Karpas-422 (cell line): ENCODE measurements around the gene TIFAB. TPM values are rescaled to one million over a fixed set of nuclear protein-coding genes. Genes with fewer than 3 reads are reported as not detected.

ENCODE experiments used
- DNase-seq: peaks from one replicate; pipeline ENCODE4 v3.0.0-alpha.2; 2015
- H2AFZ ChIP-seq: fragments of 200-600 bp; sonication (generic); 2 replicates; pipeline ENCODE4 v1.6.1; 2014; ENCODE audit warnings: antibody characterized with exemption, low read length, mixed read lengths
- H3K27ac ChIP-seq: fragments of 200-600 bp; sonication (generic); 2 replicates; pipeline ENCODE4 v1.5.1; 2014; ENCODE audit warnings: mild to moderate bottlenecking, low read length, moderate library complexity
- H3K27me3 ChIP-seq: fragments of 200-600 bp; sonication (generic); 2 replicates; pipeline ENCODE4 v1.6.1; 2014; ENCODE audit warnings: low read length, mixed read lengths
- H3K36me3 ChIP-seq: fragments of 200-600 bp; sonication (generic); 2 replicates; pipeline ENCODE4 v1.6.1; 2014; ENCODE audit warnings: low read length, mixed read lengths; ENCODE audit not compliant: insufficient read depth
- H3K4me1 ChIP-seq: fragments of 200-600 bp; sonication (generic); 2 replicates; pipeline ENCODE4 v1.6.1; 2014; ENCODE audit warnings: mild to moderate bottlenecking, low read length, mixed read lengths
- H3K4me2 ChIP-seq: fragments of 200-600 bp; sonication (generic); 2 replicates; pipeline ENCODE4 v1.6.1; 2014; ENCODE audit warnings: low read length, low read depth, mild to moderate bottlenecking; ENCODE audit not compliant: poor library complexity, severe bottlenecking
- H3K4me3 ChIP-seq: fragments of 200-600 bp; sonication (generic); 2 replicates; pipeline ENCODE4 v1.5.1; 2014; ENCODE audit warnings: mild to moderate bottlenecking, antibody characterized with exemption, low read length, mixed read lengths
- H3K79me2 ChIP-seq: fragments of 200-600 bp; sonication (generic); 2 replicates; pipeline ENCODE4 v1.6.1; 2014; ENCODE audit warnings: mild to moderate bottlenecking, low read length, mixed read lengths
- H3K9ac ChIP-seq: fragments of 200-600 bp; sonication (generic); 2 replicates; pipeline ENCODE4 v1.6.0; 2014; ENCODE audit warnings: low read length
- H3K9me2 ChIP-seq: fragments of 200-600 bp; sonication (generic), shearing (Covaris generic); replicated peaks from 2 replicates; pipeline ENCODE4 v1.6.0; 2014; ENCODE audit warnings: mild to moderate bottlenecking, low read length, moderate library complexity; ENCODE audit not compliant: insufficient read depth
- H3K9me3 ChIP-seq: fragments of 300-700, 200-600 bp; sonication (generic); 2 replicates; pipeline ENCODE4 v1.6.1; 2014; ENCODE audit warnings: low read length, mixed read lengths
- H4K20me1 ChIP-seq: fragments of 200-600 bp; sonication (generic); 2 replicates; pipeline ENCODE4 v1.6.1; 2014; ENCODE audit warnings: mild to moderate bottlenecking, antibody characterized with exemption, low read length, low read depth; ENCODE audit not compliant: insufficient read depth
- total RNA-seq: library from RNA; depleted of rRNA; stranded (reverse); fragments of >200 nt; shearing (Covaris generic); gene quantifications from 2 replicates; pipeline ENCODE4 v1.2.3, GENCODE V29; 2014; ENCODE audit warnings: low replicate concordance

TIFAB gene
- total RNA-seq, 1 experiment from 2014 or later: not detected

DNA sequence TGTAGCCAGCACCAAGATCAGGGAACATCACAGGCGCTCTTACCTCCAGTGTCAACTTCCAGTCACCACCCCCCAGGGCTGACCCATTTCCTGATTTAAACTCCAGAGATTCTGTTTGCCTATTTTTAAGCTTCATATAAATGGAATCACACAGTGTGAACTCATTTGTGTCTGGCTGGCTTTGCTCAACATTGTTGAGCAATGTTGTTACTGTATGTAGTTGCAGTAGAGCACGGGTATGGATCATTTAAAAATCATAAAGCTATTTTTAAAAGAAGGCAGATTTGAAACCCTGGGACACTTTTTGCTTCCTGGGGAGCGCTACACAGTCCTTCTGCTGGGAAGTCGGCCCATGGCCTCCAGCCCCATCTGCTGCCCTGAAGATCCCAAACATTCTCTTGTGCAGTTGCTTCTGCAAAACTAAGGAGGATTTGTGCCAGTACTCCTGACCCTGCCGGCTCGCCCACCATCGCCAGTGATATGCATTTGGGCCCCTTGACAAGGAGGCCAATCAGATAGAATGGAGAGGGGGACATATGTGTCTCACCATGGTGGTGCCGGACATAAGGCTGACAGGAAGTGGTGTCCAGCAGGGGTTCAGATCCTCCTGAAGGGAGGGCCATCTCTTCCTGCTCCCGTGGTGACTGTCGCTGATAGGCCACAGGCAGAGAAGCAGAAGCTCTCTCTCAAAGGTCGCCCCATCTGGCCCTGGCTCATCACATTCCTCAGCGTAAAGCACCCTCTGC, 18.3 kb downstream of the TIFAB start:
- H3K79me2 ChIP-seq: no peaks in the 10 kb centered on the region
- no peaks in the 10 kb centered on the region; the same call in 1 of the 2 replicates for H3K4me1 ChIP-seq
- H3K9me3 ChIP-seq: no peaks in the 10 kb centered on the region; the same call in 1 of the 2 replicates
- no peak overlapping the region for H3K9ac ChIP-seq
- H3K9me2 ChIP-seq: no peaks in the 10 kb centered on the region
- H3K4me2 ChIP-seq: no peak overlapping the region
- no peaks in the 10 kb centered on the region for H4K20me1 ChIP-seq
- H3K27ac ChIP-seq: no peak overlapping the region
- no peaks in the 10 kb centered on the region for H3K36me3 ChIP-seq
- H3K27me3 ChIP-seq: no peaks in the 10 kb centered on the region
- H2AFZ ChIP-seq: no peak overlapping the region
- no peak for DNase-seq
- no peak overlapping the region for H3K4me3 ChIP-seq

DNA sequence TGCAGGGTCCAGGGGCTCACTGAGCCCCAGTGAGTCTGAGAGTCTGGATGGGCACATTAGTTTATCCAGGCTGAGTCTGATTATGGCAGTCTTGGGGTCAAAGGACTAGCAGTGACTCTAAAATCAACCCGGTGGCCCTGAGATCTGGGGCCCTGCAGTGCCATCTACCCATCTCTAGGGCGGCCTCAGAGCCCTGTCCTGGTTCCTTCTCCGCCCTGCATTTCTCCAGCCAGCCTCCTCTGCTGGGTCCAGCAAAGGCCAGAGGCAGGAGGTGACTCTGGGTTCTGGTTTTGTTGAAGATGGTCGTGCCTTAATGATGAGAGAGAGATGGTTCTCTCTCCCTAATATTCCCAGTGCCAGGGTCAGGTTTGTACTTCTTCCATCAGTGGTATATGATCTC, 20.0 kb downstream of the TIFAB start:
- no peak for DNase-seq
- Histone ChIP-seq H3K9me3 (peaks cover 3% of the 10 kb centered on the region; the same call in 1 of the 2 replicates), H3K9me2 (no peaks in the 10 kb centered on the region), H2AFZ (no peak overlapping the region), H3K36me3 (no peaks in the 10 kb centered on the region), H3K79me2 (no peaks in the 10 kb centered on the region), H3K27me3 (no peaks in the 10 kb centered on the region), H3K4me1 (no peaks in the 10 kb centered on the region; the same call in 1 of the 2 replicates), H3K27ac (no peak overlapping the region), H4K20me1 (no peaks in the 10 kb centered on the region), H3K4me2 (no peak overlapping the region), H3K4me3 (no peak overlapping the region), H3K9ac (no peak overlapping the region)

- Histone ChIP-seq H3K79me2 (no peaks in the 10 kb centered on the region), H4K20me1 (no peaks in the 10 kb centered on the region), H3K27ac (no peak overlapping the region), H3K27me3 (no peaks in the 10 kb centered on the region), H3K4me1 (no peaks in the 10 kb centered on the region), H3K4me2 (no peak overlapping the region), H3K9me2 (no peaks in the 10 kb centered on the region), H3K9me3 (peaks cover 3% of the 10 kb centered on the region; the same call in 1 of the 2 replicates), H3K36me3 (no peaks in the 10 kb centered on the region), H3K4me3 (no peak overlapping the region), H3K9ac (no peak overlapping the region), H2AFZ (no peak overlapping the region)
- DNase-seq: no peak
These were observed 22.1 kb downstream of the TIFAB start for GRCh38 chr5:135430135-135430437.

DNA sequence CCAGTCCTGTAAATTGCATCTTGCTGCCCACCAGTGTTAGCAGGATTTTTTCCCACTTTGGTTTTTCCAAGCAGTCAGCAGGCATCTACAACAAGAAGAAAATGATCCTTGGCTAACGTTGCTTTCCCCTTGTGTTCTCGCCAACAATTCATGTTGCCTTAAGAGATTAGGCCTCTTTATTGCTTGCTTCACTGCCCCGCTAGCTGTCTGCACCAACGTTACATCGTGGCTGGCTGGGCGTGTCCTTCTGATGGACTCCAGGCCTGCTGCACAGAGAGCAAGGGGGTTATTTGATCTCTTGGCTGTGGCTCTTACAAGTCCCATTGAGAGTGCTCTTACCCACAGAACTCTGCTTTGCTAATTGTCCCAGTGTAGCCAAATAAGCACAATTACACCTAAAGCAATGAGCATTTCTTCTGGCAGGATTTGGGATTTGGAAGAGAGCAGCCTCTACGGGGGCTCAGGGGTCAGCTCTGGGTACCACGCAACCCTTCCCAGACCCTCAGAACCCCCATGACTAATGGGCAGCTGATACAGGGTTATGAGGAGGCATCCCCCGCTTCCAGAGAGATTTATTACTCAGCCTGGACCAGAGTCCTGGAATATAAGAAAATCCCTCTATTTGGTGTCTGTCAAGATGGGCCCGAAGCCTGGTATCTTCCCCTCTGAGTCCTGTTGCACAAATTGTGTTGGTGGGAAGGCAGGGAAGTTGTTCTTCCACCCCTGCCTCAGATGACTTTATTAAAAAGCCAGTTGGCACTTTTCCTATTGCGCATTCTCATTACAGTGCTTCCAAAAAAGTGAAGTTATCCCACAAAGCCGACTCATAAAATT, 22.6 kb downstream of the TIFAB start:
- peaks cover 3% of the 10 kb centered on the region; the same call in 1 of the 2 replicates for H3K9me3 ChIP-seq
- no peaks in the 10 kb centered on the region for H3K79me2 ChIP-seq
- no peak overlapping the region for H2AFZ ChIP-seq

DNA sequence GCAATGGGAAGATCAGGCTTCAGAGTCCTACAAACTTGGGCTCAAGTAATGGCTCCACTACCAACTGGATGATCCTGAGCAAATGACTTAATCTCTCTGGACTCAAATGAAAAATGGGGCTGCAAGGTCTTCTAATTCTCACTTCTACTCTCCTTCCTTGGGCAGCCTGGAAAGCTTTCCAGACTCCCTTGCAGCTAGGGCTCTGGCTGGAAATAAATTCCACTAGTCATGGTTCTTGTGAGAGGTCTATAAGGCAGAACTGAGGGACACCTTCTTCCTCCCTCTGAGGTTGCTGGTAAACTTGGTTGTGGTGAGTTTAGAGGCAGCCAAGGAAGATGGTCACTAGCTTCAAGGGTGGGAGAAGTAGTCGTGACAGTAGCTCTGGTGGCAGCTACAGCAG, 23.6 kb downstream of the TIFAB start:
- H3K9ac ChIP-seq: no peak overlapping the region
- no peak overlapping the region for H3K4me3 ChIP-seq
- H3K4me2 ChIP-seq: no peak overlapping the region
- no peaks in the 10 kb centered on the region for H3K27me3 ChIP-seq
- H3K36me3 ChIP-seq: no peaks in the 10 kb centered on the region
- H3K9me3 ChIP-seq: peaks cover 3% of the 10 kb centered on the region; the same call in 1 of the 2 replicates
- H3K79me2 ChIP-seq: no peaks in the 10 kb centered on the region
- DNase-seq: no peak
- H3K27ac ChIP-seq: no peak overlapping the region
- no peaks in the 10 kb centered on the region for H4K20me1 ChIP-seq
- no peaks in the 10 kb centered on the region for H3K4me1 ChIP-seq
- no peak overlapping the region for H2AFZ ChIP-seq
- H3K9me2 ChIP-seq: no peaks in the 10 kb centered on the region

More for the DNA sequence above, 22.6 kb downstream of the TIFAB start:
- no peak overlapping the region for H3K4me2 ChIP-seq
- H3K9ac ChIP-seq: no peak overlapping the region
- no peak overlapping the region for H3K27ac ChIP-seq
- H3K4me1 ChIP-seq: no peaks in the 10 kb centered on the region
- no peak for DNase-seq
- no peaks in the 10 kb centered on the region for H3K36me3 ChIP-seq
- no peaks in the 10 kb centered on the region for H3K27me3 ChIP-seq
- no peaks in the 10 kb centered on the region for H3K9me2 ChIP-seq
- H4K20me1 ChIP-seq: no peaks in the 10 kb centered on the region
- H3K4me3 ChIP-seq: no peak overlapping the region

DNA sequence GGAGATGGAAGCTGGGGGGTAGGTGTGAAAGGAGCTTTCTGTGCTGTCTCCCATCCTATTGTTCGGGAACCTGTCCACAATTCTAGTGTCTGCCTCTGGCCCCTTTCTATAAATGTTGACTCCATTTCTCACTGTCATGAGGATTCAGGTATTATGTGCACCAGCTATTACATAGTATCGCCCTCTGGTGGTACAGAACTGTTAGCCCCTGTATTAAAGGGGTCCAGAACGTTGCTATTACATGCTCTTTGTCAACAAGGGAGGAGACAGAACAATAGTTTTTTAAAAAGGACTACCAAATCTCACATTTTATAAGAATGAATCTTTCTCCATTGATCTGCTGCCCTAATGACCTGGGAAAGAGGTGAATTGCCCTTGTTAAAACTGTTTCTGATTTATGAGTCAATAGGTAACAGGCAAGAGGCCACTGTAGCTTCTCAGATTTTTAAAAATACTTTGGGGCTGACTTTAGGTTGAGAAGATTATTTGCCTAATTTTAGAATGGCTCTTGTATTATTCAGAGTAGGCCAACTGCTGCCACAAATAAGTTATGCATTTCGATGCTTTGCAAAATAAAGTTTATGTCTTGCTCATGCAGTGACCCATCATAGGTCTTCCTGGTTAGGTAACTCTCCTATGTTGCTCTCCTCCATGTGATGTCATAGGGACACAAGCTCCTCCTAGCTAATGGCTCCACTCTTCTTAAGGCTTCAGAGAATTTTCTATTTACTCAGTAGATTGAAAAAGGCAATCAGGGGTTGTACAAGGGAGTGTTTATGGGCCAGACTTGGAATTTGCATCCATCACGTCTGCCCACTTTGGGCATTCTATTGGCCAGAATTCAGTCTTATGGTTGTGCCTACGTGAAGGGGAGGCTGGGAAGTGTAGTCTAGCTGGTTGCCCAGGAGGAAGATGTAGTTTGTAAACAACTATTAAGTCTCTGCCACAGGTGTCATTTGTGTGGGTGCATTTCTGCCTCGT, 25.8 kb downstream of the TIFAB start:
- DNase-seq: peak; percentile 82
- Histone ChIP-seq H4K20me1 (no peaks in the 10 kb centered on the region), H2AFZ (no peak overlapping the region), H3K4me2 (no peak overlapping the region), H3K4me3 (no peak overlapping the region), H3K36me3 (no peaks in the 10 kb centered on the region), H3K79me2 (no peaks in the 10 kb centered on the region), H3K27ac (no peak overlapping the region), H3K27me3 (no peaks in the 10 kb centered on the region), H3K4me1 (no peaks in the 10 kb centered on the region), H3K9me3 (peaks cover 3% of the 10 kb centered on the region; the same call in 1 of the 2 replicates), H3K9me2 (no peaks in the 10 kb centered on the region), H3K9ac (no peak overlapping the region)

DNA sequence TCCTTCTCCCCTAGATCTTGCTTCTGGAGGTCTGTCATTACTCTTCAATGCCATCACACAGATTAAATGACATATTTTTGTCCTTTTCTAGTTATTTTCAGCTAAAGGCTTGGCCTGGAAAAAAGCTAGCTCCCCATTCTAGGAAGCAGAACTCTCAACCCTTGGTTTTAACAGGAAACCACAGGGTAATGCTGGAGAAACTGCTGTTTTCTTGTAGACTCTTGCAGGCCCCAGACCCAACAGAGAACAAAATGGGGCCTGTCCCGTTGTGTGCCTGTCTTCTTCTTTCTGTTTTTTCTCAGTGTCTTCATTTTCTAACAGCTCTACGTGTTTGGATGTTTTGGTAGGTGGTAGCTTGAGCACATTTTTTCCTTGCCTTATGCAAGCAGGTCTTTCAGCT, 26.5 kb downstream of the TIFAB start:
- Histone ChIP-seq H3K36me3 (no peaks in the 10 kb centered on the region), H3K4me2 (no peak overlapping the region), H4K20me1 (no peaks in the 10 kb centered on the region), H2AFZ (no peak overlapping the region), H3K4me3 (no peak overlapping the region), H3K9me3 (peaks cover 3% of the 10 kb centered on the region; the same call in 1 of the 2 replicates), H3K79me2 (no peaks in the 10 kb centered on the region), H3K27me3 (no peaks in the 10 kb centered on the region), H3K9ac (no peak overlapping the region), H3K4me1 (no peaks in the 10 kb centered on the region), H3K9me2 (no peaks in the 10 kb centered on the region), H3K27ac (no peak overlapping the region)
- no peak for DNase-seq
